Stimulated activated CD4-positive, alpha-beta T cell treated with anti-CD3 and anti-CD28 coated beads, Interleukin-1b, Interleukin-23, amount 100 ng/mL, for 24 hours (primary cell): ENCODE data around the gene GTF2IRD1.
"Not testable (repeated sequence)": the region's sequence is repeated elsewhere in the genome, so short reads cannot be mapped to it uniquely, and the experiment has no call there.

Experiments
- DNase-seq, 4 experiments: peaks; one replicate each; pipeline ENCODE4 v3.0.0-alpha.2; 2020; ENCODE audit warnings: low read depth in 4 of 4, low spot score in 1 of 4

The GTF2IRD1 gene

GRCh38 chr7:74489997-74490945 is 36.6 kb downstream of the GTF2IRD1 start:
- DNase-seq, result no peak

GRCh38 chr7:74491490-74491889 is 37.8 kb downstream of the GTF2IRD1 start:
- DNase-seq, result not testable (repeated sequence)

- no peak for DNase-seq
These were observed 39.6 kb downstream of the GTF2IRD1 start for GRCh38 chr7:74493295-74493694.

GRCh38 chr7:74494076-74494548 is 40.4 kb downstream of the GTF2IRD1 start:
- no peak for DNase-seq

GRCh38 chr7:74495112-74496086 is 41.7 kb downstream of the GTF2IRD1 start:
- no peak for DNase-seq

GRCh38 chr7:74496272-74496671 is 42.6 kb downstream of the GTF2IRD1 start:
- DNase-seq, result no peak

GRCh38 chr7:74496773-74497172 is 43.1 kb downstream of the GTF2IRD1 start:
- not testable (repeated sequence) for DNase-seq

- DNase-seq, result no peak
These were observed 44.6 kb downstream of the GTF2IRD1 start for GRCh38 chr7:74498354-74498753.

- no peak for DNase-seq
These were observed 45.5 kb downstream of the GTF2IRD1 start for GRCh38 chr7:74498996-74499834.

- no peak for DNase-seq
These were observed 46.2 kb downstream of the GTF2IRD1 start for GRCh38 chr7:74499835-74500388.

- DNase-seq, result no peak
These were observed 47.6 kb downstream of the GTF2IRD1 start for GRCh38 chr7:74501298-74501697.

- no peak for DNase-seq
These were observed 48.6 kb downstream of the GTF2IRD1 start for GRCh38 chr7:74502216-74502891.

GRCh38 chr7:74503061-74503460 is 49.4 kb downstream of the GTF2IRD1 start:
- DNase-seq, result no peak

- no peak for DNase-seq
These were observed 50.2 kb downstream of the GTF2IRD1 start for GRCh38 chr7:74503943-74504342.

- no peak for DNase-seq
These were observed 52.0 kb downstream of the GTF2IRD1 start for GRCh38 chr7:74505471-74506324.

GRCh38 chr7:74506325-74506724 is 52.6 kb downstream of the GTF2IRD1 start:
- no peak for DNase-seq

- DNase-seq, result no peak
These were observed 54.0 kb downstream of the GTF2IRD1 start for GRCh38 chr7:74507538-74508319.

- DNase-seq, result not testable (repeated sequence)
These were observed 55.7 kb downstream of the GTF2IRD1 start for GRCh38 chr7:74509453-74509852.
